ENCODE results near the gene ISYNA1.

The ISYNA1 gene

GRCh38 chr19:18437491-18438330, at the start of gene ISYNA1:
TSS of gene ISYNA1 (minus strand) at chr19:18438133. CDS start at chr19:18437979, 154 bp downstream.
- no peak for DNase-seq

GRCh38 chr19:18486746-18487145, 48.8 kb upstream of the ISYNA1 start:
- no peak for DNase-seq

- DNase-seq, result no peak
Measured at GRCh38 chr19:18484992-18485391, 47.1 kb upstream of the ISYNA1 start.

GRCh38 chr19:18483119-18483890, 45.4 kb upstream of the ISYNA1 start:
- DNase-seq, result peak; percentile 61

GRCh38 chr19:18481505-18482222, 43.7 kb upstream of the ISYNA1 start:
- no peak for DNase-seq

- peak; percentile 61 for DNase-seq
Measured at GRCh38 chr19:18480006-18480691, 42.2 kb upstream of the ISYNA1 start.

- no peak for DNase-seq
Measured at GRCh38 chr19:18478545-18479311, 40.8 kb upstream of the ISYNA1 start.

GRCh38 chr19:18477974-18478373, 40.0 kb upstream of the ISYNA1 start:
- DNase-seq, result no peak

- DNase-seq, result no peak
Measured at GRCh38 chr19:18477042-18477779, 39.3 kb upstream of the ISYNA1 start.

- no peak for DNase-seq
Measured at GRCh38 chr19:18476507-18477041, 38.6 kb upstream of the ISYNA1 start.

- DNase-seq, result no peak
Measured at GRCh38 chr19:18475762-18476331, 37.9 kb upstream of the ISYNA1 start.

GRCh38 chr19:18475004-18475453, 37.1 kb upstream of the ISYNA1 start:
- no peak for DNase-seq

- DNase-seq, result no peak
Measured at GRCh38 chr19:18474366-18474887, 36.5 kb upstream of the ISYNA1 start.

GRCh38 chr19:18473706-18474087, 35.8 kb upstream of the ISYNA1 start:
- DNase-seq, result no peak

GRCh38 chr19:18473003-18473705, 35.2 kb upstream of the ISYNA1 start:
- DNase-seq, result no peak

- no peak for DNase-seq
Measured at GRCh38 chr19:18470787-18471186, 32.9 kb upstream of the ISYNA1 start.

- DNase-seq, result no peak
Measured at GRCh38 chr19:18469069-18469846, 31.3 kb upstream of the ISYNA1 start.

- DNase-seq, result no peak
Measured at GRCh38 chr19:18468517-18468916, 30.6 kb upstream of the ISYNA1 start.

- DNase-seq, result no peak
Measured at GRCh38 chr19:18467978-18468377, 30.0 kb upstream of the ISYNA1 start.
